Ishikawa (cell line): ENCODE results near the gene SDK2.

Experiments
- CEBPB ChIP-seq: IDR thresholded peaks from 2 replicates; pipeline ENCODE4 v1.6.1; 2012
- CREB1 ChIP-seq: IDR thresholded peaks from 2 replicates; pipeline ENCODE4 v1.6.1; 2012; ENCODE audit warnings: low read depth
- EGR1 ChIP-seq: IDR thresholded peaks from 2 replicates; pipeline ENCODE4 v1.6.1; 2012
- EP300 ChIP-seq: IDR thresholded peaks from 2 replicates; pipeline ENCODE4 v1.6.1; 2012; ENCODE audit warnings: borderline replicate concordance
- FOXM1 ChIP-seq: IDR thresholded peaks from 2 replicates; pipeline ENCODE4 v1.6.1; 2012; ENCODE audit warnings: low read depth, borderline replicate concordance
- MAX ChIP-seq: IDR thresholded peaks from 2 replicates; pipeline ENCODE4 v1.6.1; 2012
- NFIC ChIP-seq: IDR thresholded peaks from 2 replicates; pipeline ENCODE4 v1.6.1; 2012
- RAD21 ChIP-seq: IDR thresholded peaks from 2 replicates; pipeline ENCODE4 v1.6.1; 2012; ENCODE audit warnings: low read depth
- REST ChIP-seq: IDR thresholded peaks from 2 replicates; pipeline ENCODE4 v1.6.1; 2012; ENCODE audit warnings: low read depth, mild to moderate bottlenecking
- TAF1 ChIP-seq: IDR thresholded peaks from 2 replicates; pipeline ENCODE4 v1.6.1; 2012; ENCODE audit warnings: low read depth, mild to moderate bottlenecking
- TCF12 ChIP-seq: IDR thresholded peaks from 2 replicates; pipeline ENCODE4 v1.6.1; 2012; ENCODE audit warnings: low read depth
- TEAD4 ChIP-seq: IDR thresholded peaks from 2 replicates; pipeline ENCODE4 v1.6.1; 2012
- USF1 ChIP-seq: IDR thresholded peaks from 2 replicates; pipeline ENCODE4 v1.6.1; 2012
- YY1 ChIP-seq: IDR thresholded peaks from 2 replicates; pipeline ENCODE4 v1.6.1; 2012; ENCODE audit warnings: low read depth
- ZBTB7A ChIP-seq: IDR thresholded peaks from 2 replicates; pipeline ENCODE4 v1.6.1; 2012; ENCODE audit warnings: low read depth

SDK2 gene

GRCh38 chr17:73324160-73324475 is 320.1 kb downstream of the SDK2 start:
- TF ChIP-seq FOXM1 (no peak), CREB1 (no peak), USF1 (no peak), YY1 (no peak), ZBTB7A (no peak), RAD21 (no peak), EGR1 (no peak), REST (no peak), TEAD4 (no peak), TAF1 (no peak), TCF12 (no peak), NFIC (no peak), MAX (no peak), EP300 (no peak), CEBPB (no peak)

- no peak for TF ChIP-seq MAX
- TF ChIP-seq EGR1, result no peak
- TF ChIP-seq FOXM1, result no peak
- no peak for TF ChIP-seq CEBPB
Observed at GRCh38 chr17:73323409-73324159, 320.7 kb downstream of the SDK2 start.

GRCh38 chr17:73320601-73321264 is 323.5 kb downstream of the SDK2 start:
- no peak for TF ChIP-seq FOXM1
- no peak for TF ChIP-seq EGR1
- no peak for TF ChIP-seq USF1
- no peak for TF ChIP-seq YY1
- TF ChIP-seq TCF12, result no peak

GRCh38 chr17:73319766-73320165 is 324.5 kb downstream of the SDK2 start:
- TF ChIP-seq REST (no peak), ZBTB7A (no peak), TEAD4 (no peak), MAX (no peak), YY1 (no peak), FOXM1 (no peak), RAD21 (no peak), EP300 (no peak), CEBPB (no peak), TCF12 (no peak), TAF1 (no peak), NFIC (no peak), CREB1 (no peak)

GRCh38 chr17:73318836-73319235 is 325.4 kb downstream of the SDK2 start:
- no peak for TF ChIP-seq RAD21
- TF ChIP-seq REST, result no peak
- no peak for TF ChIP-seq CEBPB
- no peak for TF ChIP-seq USF1
- no peak for TF ChIP-seq YY1
- TF ChIP-seq EP300, result no peak
- TF ChIP-seq TAF1, result no peak
- TF ChIP-seq TEAD4, result no peak
- TF ChIP-seq CREB1, result no peak
- no peak for TF ChIP-seq NFIC
- TF ChIP-seq TCF12, result no peak
- no peak for TF ChIP-seq ZBTB7A
